A673 (cell line): ENCODE data around the gene TEKT4. TPM values are rescaled to one million over a fixed set of nuclear protein-coding genes. Genes with fewer than 3 reads are reported as not detected.
"Not testable (repeated sequence)": the region's sequence is repeated elsewhere in the genome, so short reads cannot be mapped to it uniquely, and the experiment has no call there.

Source experiments
- BruUV-seq: library from RNA; stranded (reverse); fragments of 400-500 nt; replicated peaks from 2 replicates; lab custom pipeline; 2021; lab: Mats Ljungman, UMichigan
- CTCF ChIA-PET: fragments of 300-600 bp; sonication (Branson Sonifier 250); formaldehyde crosslinking; loops from one replicate; lab custom pipeline; 2022; ENCODE audit warnings: antibody characterized with exemption; lab: Charles Lee
- POLR2A ChIA-PET: fragments of 300-600 bp; sonication (Branson Sonifier 250); formaldehyde crosslinking; loops from one replicate; lab custom pipeline; 2022; ENCODE audit warnings: antibody characterized with exemption; ENCODE audit not compliant: low non-redundant PET; lab: Charles Lee
- DNase-seq: peaks from one replicate; pipeline ENCODE4 v3.0.0-alpha.2; 2015; ENCODE audit warnings: low spot score
- H3K27ac ChIP-seq: fragments of 200-600 bp; sonication (generic); 2 replicates; pipeline ENCODE4 v1.5.1; 2016; ENCODE audit warnings: mixed run types, low read depth, mild to moderate bottlenecking, mixed read lengths, antibody characterized with exemption, low read length; ENCODE audit not compliant: poor library complexity, severe bottlenecking
- H3K27me3 ChIP-seq: fragments of 200-600 bp; sonication (generic); replicated peaks from 2 replicates; pipeline ENCODE4 v1.6.1; 2017; ENCODE audit warnings: mixed run types, low read depth, mild to moderate bottlenecking, mixed read lengths, antibody characterized with exemption, low read length; ENCODE audit not compliant: insufficient read depth, poor library complexity
- H3K36me3 ChIP-seq: fragments of 200-600 bp; sonication (generic); 2 replicates; pipeline ENCODE4 v1.6.1; 2016; ENCODE audit warnings: mixed run types, mild to moderate bottlenecking, mixed read lengths, antibody characterized with exemption, low read length; ENCODE audit not compliant: insufficient read depth, poor library complexity, severe bottlenecking
- H3K4me1 ChIP-seq: fragments of 200-600 bp; sonication (generic); 2 replicates; pipeline ENCODE4 v1.6.1; 2017; ENCODE audit warnings: mixed run types, mild to moderate bottlenecking, mixed read lengths, antibody characterized with exemption, low read length; ENCODE audit not compliant: insufficient read depth, poor library complexity, severe bottlenecking
- H3K4me3 ChIP-seq: fragments of 200-600 bp; sonication (generic); 2 replicates; pipeline ENCODE4 v1.5.1; 2016; ENCODE audit warnings: low read depth, mixed run types, mild to moderate bottlenecking, mixed read lengths, low read length; ENCODE audit not compliant: poor library complexity, severe bottlenecking
- H3K9me3 ChIP-seq: fragments of 200-600 bp; sonication (generic); 2 replicates; pipeline ENCODE4 v1.6.1; 2016; ENCODE audit warnings: mixed run types, low read depth, mild to moderate bottlenecking, mixed read lengths, antibody characterized with exemption, low read length; ENCODE audit not compliant: poor library complexity, severe bottlenecking
- CTCF ChIP-seq: fragments of 300-800, 200-600 bp; sonication (generic); conservative IDR thresholded peaks from 2 replicates; pipeline ENCODE4 v1.5.1; 2017; ENCODE audit warnings: low read depth, mild to moderate bottlenecking, antibody characterized with exemption, low read length, moderate library complexity, mixed read lengths
- EZH2 ChIP-seq: fragments of 200-600 bp; sonication (generic); IDR thresholded peaks from 2 replicates; pipeline ENCODE4 v1.6.1; 2017; ENCODE audit warnings: borderline replicate concordance, low read depth, mild to moderate bottlenecking, mixed read lengths, antibody characterized with exemption, low read length; ENCODE audit not compliant: poor library complexity, severe bottlenecking
- intact Hi-C: fragments of 100-400 bp; cut with micrococcal nuclease; formaldehyde crosslinking; loops from one replicate; pipeline ENCODE4 v1.10.0; 2022; ENCODE audit not compliant: unreplicated experiment
- total RNA-seq: library from RNA; stranded (reverse); gene quantifications from 2 replicates; pipeline ENCODE4 v1.2.3, GENCODE V29; 2021

The TEKT4 gene
- total RNA-seq, 1 experiment from 2014 or later, result not detected

- no TSS peak for BruUV-seq
- H3K4me1 ChIP-seq, result no peaks in the 10 kb centered on the region
- DNase-seq, result peak; percentile 40
- no peaks in the 10 kb centered on the region for H3K36me3 ChIP-seq
- TF ChIP-seq CTCF, result no peak
- no peak for TF ChIP-seq EZH2
- CTCF ChIA-PET, result no interaction called here
- intact Hi-C loops, result no loop called here
- POLR2A ChIA-PET, result interaction anchor here (0.7 kb wide), 1 partner anchor 8 kb away, joined by 3 read pairs; no protein-coding TSS in a partner anchor
- H3K4me3 ChIP-seq, result no peak overlapping the region
- no peaks in the 10 kb centered on the region for H3K9me3 ChIP-seq
- no peak overlapping the region for H3K27ac ChIP-seq
- H3K27me3 ChIP-seq, result peaks cover 14% of the 10 kb centered on the region
These were observed 52.0 kb downstream of the TEKT4 start for GRCh38 chr2:94923196-94923595.

- CTCF ChIA-PET, result not testable (repeated sequence)
These were observed 53.8 kb downstream of the TEKT4 start for GRCh38 chr2:94924999-94925398.

More at GRCh38 chr2:94924999-94925398, 53.8 kb downstream of the TEKT4 start:
- H3K9me3 ChIP-seq, POLR2A ChIA-PET, DNase-seq, H3K4me3 ChIP-seq, BruUV-seq, H3K27ac ChIP-seq, H3K36me3 ChIP-seq, intact Hi-C loops, H3K4me1 ChIP-seq: not testable (repeated sequence)
- peaks cover 16% of the 10 kb centered on the region for H3K27me3 ChIP-seq

Other genes starting within 250 kb of the TEKT4 start
- gene MAL, start 154.3 kb downstream of the TEKT4 start, total RNA-seq, result not detected in 2 replicates